Measurements from ENCODE around the gene LAMA2.

LAMA2 gene

GRCh38 chr6:129007701-129008373, 124.9 kb downstream of the LAMA2 start:
- H3K27me3 Mint-ChIP-seq: peaks cover 7% of the 10 kb centered on the region
- H3K4me1 Mint-ChIP-seq (ENCODE audit: low read depth): no peaks in the 10 kb centered on the region
- DNase-seq: no peak
- H3K9me3 Mint-ChIP-seq: no peaks in the 10 kb centered on the region
- H3K27ac Mint-ChIP-seq: no peak overlapping the region
- H3K4me3 Mint-ChIP-seq: no peak overlapping the region
- H3K36me3 Mint-ChIP-seq (ENCODE audit: low read depth): no peaks in the 10 kb centered on the region

- Mint-ChIP-seq H3K27me3 (peaks cover 7% of the 10 kb centered on the region), H3K4me1 (ENCODE audit: low read depth) (no peaks in the 10 kb centered on the region), H3K4me3 (no peak overlapping the region), H3K36me3 (ENCODE audit: low read depth) (no peaks in the 10 kb centered on the region), H3K9me3 (no peaks in the 10 kb centered on the region), H3K27ac (no peak overlapping the region)
- no peak for DNase-seq
Observed at GRCh38 chr6:129008591-129008990, 125.7 kb downstream of the LAMA2 start.

- Mint-ChIP-seq H3K27ac (no peak overlapping the region), H3K27me3 (peaks cover 7% of the 10 kb centered on the region), H3K36me3 (ENCODE audit: low read depth) (no peaks in the 10 kb centered on the region), H3K9me3 (no peaks in the 10 kb centered on the region), H3K4me3 (no peak overlapping the region), H3K4me1 (ENCODE audit: low read depth) (no peaks in the 10 kb centered on the region)
- no peak for DNase-seq
Observed at GRCh38 chr6:129009851-129010250, 126.9 kb downstream of the LAMA2 start.

GRCh38 chr6:129014302-129014701, 131.4 kb downstream of the LAMA2 start:
- Mint-ChIP-seq H3K27me3 (no peaks in the 10 kb centered on the region), H3K9me3 (no peaks in the 10 kb centered on the region), H3K4me3 (no peak overlapping the region), H3K36me3 (ENCODE audit: low read depth) (no peaks in the 10 kb centered on the region), H3K27ac (no peak overlapping the region), H3K4me1 (ENCODE audit: low read depth) (no peaks in the 10 kb centered on the region)
- DNase-seq: no peak

GRCh38 chr6:129015721-129016120, 132.8 kb downstream of the LAMA2 start:
- no peak overlapping the region for H3K27ac Mint-ChIP-seq
- no peaks in the 10 kb centered on the region for H3K27me3 Mint-ChIP-seq
- no peaks in the 10 kb centered on the region for H3K9me3 Mint-ChIP-seq
- no peaks in the 10 kb centered on the region for H3K36me3 Mint-ChIP-seq (ENCODE audit: low read depth)
- H3K4me1 Mint-ChIP-seq (ENCODE audit: low read depth): no peaks in the 10 kb centered on the region
- no peak overlapping the region for H3K4me3 Mint-ChIP-seq
- no peak for DNase-seq

- no peak overlapping the region for H3K4me3 Mint-ChIP-seq
- no peaks in the 10 kb centered on the region for H3K27me3 Mint-ChIP-seq
- H3K4me1 Mint-ChIP-seq (ENCODE audit: low read depth): no peaks in the 10 kb centered on the region
- H3K9me3 Mint-ChIP-seq: no peaks in the 10 kb centered on the region
- no peak for DNase-seq
- no peaks in the 10 kb centered on the region for H3K36me3 Mint-ChIP-seq (ENCODE audit: low read depth)
- no peak overlapping the region for H3K27ac Mint-ChIP-seq
Observed at GRCh38 chr6:129016844-129017243, 133.9 kb downstream of the LAMA2 start.

GRCh38 chr6:129022011-129022553, 139.1 kb downstream of the LAMA2 start:
- Mint-ChIP-seq H3K4me3 (no peak overlapping the region), H3K27me3 (peaks cover 2% of the 10 kb centered on the region), H3K36me3 (ENCODE audit: low read depth) (no peaks in the 10 kb centered on the region)

GRCh38 chr6:129026601-129027000, 143.7 kb downstream of the LAMA2 start:
- Mint-ChIP-seq H3K4me1 (ENCODE audit: low read depth) (no peaks in the 10 kb centered on the region), H3K27me3 (peaks cover 5% of the 10 kb centered on the region), H3K36me3 (ENCODE audit: low read depth) (no peaks in the 10 kb centered on the region), H3K9me3 (no peaks in the 10 kb centered on the region), H3K4me3 (no peak overlapping the region), H3K27ac (no peak overlapping the region)
- DNase-seq: no peak

More at GRCh38 chr6:129022011-129022553, 139.1 kb downstream of the LAMA2 start:
- DNase-seq: no peak
- H3K27ac Mint-ChIP-seq: no peak overlapping the region
- H3K4me1 Mint-ChIP-seq (ENCODE audit: low read depth): no peaks in the 10 kb centered on the region
- no peaks in the 10 kb centered on the region for H3K9me3 Mint-ChIP-seq

GRCh38 chr6:129029778-129030177, 146.8 kb downstream of the LAMA2 start:
- H3K4me1 Mint-ChIP-seq (ENCODE audit: low read depth): no peaks in the 10 kb centered on the region

GRCh38 chr6:129030215-129030614, 147.3 kb downstream of the LAMA2 start:
- DNase-seq: no peak
- Mint-ChIP-seq H3K4me1 (ENCODE audit: low read depth) (no peaks in the 10 kb centered on the region), H3K9me3 (no peaks in the 10 kb centered on the region), H3K4me3 (no peak overlapping the region), H3K36me3 (ENCODE audit: low read depth) (no peaks in the 10 kb centered on the region), H3K27me3 (peaks cover 5% of the 10 kb centered on the region), H3K27ac (no peak overlapping the region)

More at GRCh38 chr6:129029778-129030177, 146.8 kb downstream of the LAMA2 start:
- Mint-ChIP-seq H3K36me3 (ENCODE audit: low read depth) (no peaks in the 10 kb centered on the region), H3K9me3 (no peaks in the 10 kb centered on the region), H3K27ac (no peak overlapping the region), H3K27me3 (peaks cover 5% of the 10 kb centered on the region), H3K4me3 (no peak overlapping the region)
- no peak for DNase-seq

GRCh38 chr6:129031051-129031599, 148.2 kb downstream of the LAMA2 start:
- no peak for DNase-seq
- Mint-ChIP-seq H3K36me3 (ENCODE audit: low read depth) (no peaks in the 10 kb centered on the region), H3K4me3 (no peak overlapping the region), H3K9me3 (no peaks in the 10 kb centered on the region), H3K4me1 (ENCODE audit: low read depth) (no peaks in the 10 kb centered on the region), H3K27ac (no peak overlapping the region), H3K27me3 (peaks cover 2% of the 10 kb centered on the region)

GRCh38 chr6:129032602-129033001, 149.7 kb downstream of the LAMA2 start:
- no peak overlapping the region for H3K4me3 Mint-ChIP-seq
- H3K9me3 Mint-ChIP-seq: no peaks in the 10 kb centered on the region
- H3K36me3 Mint-ChIP-seq (ENCODE audit: low read depth): no peaks in the 10 kb centered on the region
- H3K27me3 Mint-ChIP-seq: peaks cover 2% of the 10 kb centered on the region
- H3K4me1 Mint-ChIP-seq (ENCODE audit: low read depth): no peaks in the 10 kb centered on the region
- no peak for DNase-seq
- H3K27ac Mint-ChIP-seq: no peak overlapping the region

- H3K4me1 Mint-ChIP-seq (ENCODE audit: low read depth): no peaks in the 10 kb centered on the region
- H3K27ac Mint-ChIP-seq: no peak overlapping the region
- DNase-seq: no peak
- no peaks in the 10 kb centered on the region for H3K9me3 Mint-ChIP-seq
- H3K27me3 Mint-ChIP-seq: peaks cover 2% of the 10 kb centered on the region
- H3K4me3 Mint-ChIP-seq: no peak overlapping the region
- H3K36me3 Mint-ChIP-seq (ENCODE audit: low read depth): no peaks in the 10 kb centered on the region
Observed at GRCh38 chr6:129033180-129033579, 150.2 kb downstream of the LAMA2 start.

- no peak overlapping the region for H3K4me3 Mint-ChIP-seq
- H3K9me3 Mint-ChIP-seq: no peaks in the 10 kb centered on the region
- H3K27ac Mint-ChIP-seq: no peak overlapping the region
- DNase-seq: no peak
- no peaks in the 10 kb centered on the region for H3K36me3 Mint-ChIP-seq (ENCODE audit: low read depth)
- H3K27me3 Mint-ChIP-seq: peaks cover 6% of the 10 kb centered on the region
- H3K4me1 Mint-ChIP-seq (ENCODE audit: low read depth): no peaks in the 10 kb centered on the region
Observed at GRCh38 chr6:129033581-129033980, 150.6 kb downstream of the LAMA2 start.

- Mint-ChIP-seq H3K27me3 (peaks cover 4% of the 10 kb centered on the region), H3K36me3 (ENCODE audit: low read depth) (no peaks in the 10 kb centered on the region), H3K27ac (no peak overlapping the region), H3K9me3 (no peaks in the 10 kb centered on the region), H3K4me1 (ENCODE audit: low read depth) (no peaks in the 10 kb centered on the region), H3K4me3 (no peak overlapping the region)
- no peak for DNase-seq
Observed at GRCh38 chr6:129041563-129041962, 158.6 kb downstream of the LAMA2 start.

Measured in activated T-cell treated with anti-CD3 and anti-CD28 coated beads, Interleukin-2, amount 50 U/mL, for 24 hours (primary cell).